ENCODE measurements around the gene COPZ2. TPM values are rescaled to one million over a fixed set of nuclear protein-coding genes. Genes with fewer than 3 reads are reported as not detected.
A peak's percentile ranks its signal among the peaks of the same experiment; 100 is the strongest.
"Not testable (repeated sequence)": the region's sequence is repeated elsewhere in the genome, so short reads cannot be mapped to it uniquely, and the experiment has no call there.

Gene COPZ2
- total and polyA plus RNA-seq, 9 donors: 30.1 to 99.2 (median 47.5) TPM

GRCh38 chr17:48025040-48025903, 12.3 kb downstream of the COPZ2 start:
- WGBS (ENCODE audit: insufficient coverage): 0% methylated on average over 47 of the region's 56 CpGs
- peaks cover 37% of the 10 kb centered on the region for H3K4me1 ChIP-seq (ENCODE audit: control insufficient read depth, insufficient read depth, low read length)

DNA sequence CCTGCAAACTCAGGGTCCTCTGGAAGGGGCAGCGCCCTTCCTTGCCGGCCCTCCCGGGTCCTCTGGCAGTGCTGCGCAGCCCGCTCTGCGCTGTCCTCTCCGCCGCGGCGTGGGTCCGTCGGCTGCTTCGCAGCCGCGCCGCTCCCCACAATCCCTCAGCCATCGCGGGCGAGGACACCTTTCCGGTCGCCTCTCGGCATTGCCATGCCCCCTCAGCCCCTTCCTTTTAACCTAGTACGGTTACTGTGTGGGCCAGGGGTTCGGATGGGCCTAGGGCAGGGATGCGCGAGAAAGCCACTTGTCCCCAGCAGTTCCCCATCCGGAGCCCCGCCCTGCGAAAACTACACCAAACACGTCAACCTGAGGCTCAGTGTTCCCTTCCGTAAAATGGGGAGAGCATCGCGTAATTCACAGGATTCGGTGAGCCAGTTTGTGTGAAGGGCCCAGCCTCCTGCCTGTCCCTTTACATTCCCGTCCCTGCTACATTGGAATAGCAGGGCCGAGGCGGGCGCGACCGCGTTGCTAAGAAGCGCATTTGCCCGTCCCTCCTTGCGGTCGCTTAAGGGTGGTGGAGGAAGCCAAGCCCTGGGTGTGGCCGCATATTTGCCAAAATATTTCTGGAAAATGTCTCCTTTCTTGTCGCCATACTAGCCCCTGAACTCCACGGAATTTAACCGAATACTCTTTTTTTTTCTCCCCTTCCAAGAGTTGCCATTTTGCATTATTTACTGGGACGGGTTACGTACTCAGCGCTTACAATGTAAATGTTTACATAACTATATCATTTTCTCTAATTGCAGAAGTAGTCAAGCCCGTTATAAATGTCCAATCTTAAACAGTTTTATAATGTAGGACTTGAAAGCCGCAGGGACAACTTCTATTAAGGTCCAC, 13.2 kb downstream of the COPZ2 start:
- H3K4me3 ChIP-seq (ENCODE audit: low read length): peak overlapping the region; percentile 47
- WGBS (ENCODE audit: insufficient coverage): under 1% methylated on average over 29 of the region's 54 CpGs
- peak overlapping the region; percentile 31 for H3K27ac ChIP-seq (ENCODE audit: low read length)
- peaks cover 37% of the 10 kb centered on the region for H3K4me1 ChIP-seq (ENCODE audit: control insufficient read depth, insufficient read depth, low read length)
- no peaks in the 10 kb centered on the region for H3K9me3 ChIP-seq (replicated peaks; ENCODE audit: control insufficient read depth, low read depth, low read length)
- DNase-seq: peak; percentile 58
- H3K36me3 ChIP-seq (ENCODE audit: control insufficient read depth, insufficient read depth, low read length): peaks cover 6% of the 10 kb centered on the region
- H3K27me3 ChIP-seq (ENCODE audit: control insufficient read depth, insufficient read depth, low read length): peaks cover 31% of the 10 kb centered on the region

More at GRCh38 chr17:48025040-48025903, 12.3 kb downstream of the COPZ2 start:
- Histone ChIP-seq H3K27me3 (ENCODE audit: control insufficient read depth, insufficient read depth, low read length) (peaks cover 29% of the 10 kb centered on the region), H3K4me3 (ENCODE audit: low read length) (peak overlapping the region; percentile 55), H3K36me3 (ENCODE audit: control insufficient read depth, insufficient read depth, low read length) (peaks cover 6% of the 10 kb centered on the region), H3K9me3 (replicated peaks; ENCODE audit: control insufficient read depth, low read depth, low read length) (no peaks in the 10 kb centered on the region), H3K27ac (ENCODE audit: low read length) (peak overlapping the region; percentile 91)
- peak; percentile 96 for DNase-seq

DNA sequence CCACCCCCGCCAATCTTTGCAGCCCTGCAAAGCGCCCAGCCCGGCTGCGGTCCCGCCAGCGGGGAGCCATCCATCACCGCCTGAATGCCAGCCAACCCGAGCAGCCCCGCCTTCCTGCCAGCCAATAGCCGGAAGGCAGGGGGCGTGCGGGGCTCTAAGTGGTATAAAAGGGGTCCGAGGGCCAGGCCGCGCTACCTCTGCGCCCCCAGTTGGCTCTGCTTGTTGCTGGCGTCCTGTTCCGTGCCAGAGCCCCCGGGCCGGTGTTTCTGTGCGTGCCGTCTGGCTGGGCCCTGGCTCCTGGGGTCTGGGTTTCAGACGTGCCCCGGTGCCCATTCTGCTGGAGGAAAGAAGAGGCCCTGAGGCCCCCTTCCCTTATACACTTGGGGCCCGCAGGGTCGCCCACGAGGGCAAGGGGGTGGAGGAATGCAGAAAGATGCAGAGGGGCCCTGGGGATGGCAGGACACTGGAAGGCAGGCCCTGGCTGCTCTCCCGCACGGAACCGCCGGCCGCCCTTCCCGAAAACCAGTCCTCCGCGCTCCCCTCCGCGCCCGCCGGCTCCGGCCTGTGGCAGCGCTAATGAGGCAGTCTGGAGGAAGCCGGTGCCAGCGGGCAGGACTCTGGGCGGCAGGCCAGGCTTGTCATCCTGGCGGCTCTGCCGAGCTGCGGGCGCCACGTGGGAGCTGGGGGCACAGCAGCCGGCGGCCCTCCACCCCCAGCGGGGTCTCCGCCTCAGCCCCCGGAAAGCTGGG, 14.0 kb downstream of the COPZ2 start:
- H3K27me3 ChIP-seq (ENCODE audit: control insufficient read depth, insufficient read depth, low read length): peaks cover 34% of the 10 kb centered on the region
- H3K4me1 ChIP-seq (ENCODE audit: control insufficient read depth, insufficient read depth, low read length): peaks cover 37% of the 10 kb centered on the region
- H3K36me3 ChIP-seq (ENCODE audit: control insufficient read depth, insufficient read depth, low read length): no peaks in the 10 kb centered on the region
- DNase-seq: peak; percentile 81
- peak overlapping the region; percentile 75 for H3K27ac ChIP-seq (ENCODE audit: low read length)
- H3K9me3 ChIP-seq (replicated peaks; ENCODE audit: control insufficient read depth, low read depth, low read length): no peaks in the 10 kb centered on the region
- under 1% methylated on average over 51 of the region's 54 CpGs for WGBS (ENCODE audit: insufficient coverage)
- H3K4me3 ChIP-seq (ENCODE audit: low read length): peak overlapping the region; percentile 47

DNA sequence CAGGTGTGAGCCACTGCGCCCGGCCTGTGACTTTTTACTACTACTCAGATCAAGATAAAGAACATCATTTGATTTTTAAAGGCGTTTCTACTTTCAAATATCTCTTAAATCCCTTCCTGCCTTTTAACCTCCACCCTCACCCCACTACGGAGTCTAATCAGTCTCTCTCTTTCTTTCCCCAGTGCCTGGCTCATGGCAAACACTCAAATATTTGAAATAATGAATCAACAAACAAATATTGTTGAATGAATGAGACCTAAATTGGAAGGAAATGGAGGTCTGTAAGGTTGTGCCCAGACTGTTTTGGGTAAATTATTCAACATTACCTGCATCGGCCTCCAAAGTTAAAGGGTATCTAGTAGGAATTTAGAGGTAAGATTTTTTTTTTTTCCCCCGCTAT, 14.7 kb downstream of the COPZ2 start:
- H3K27ac ChIP-seq (ENCODE audit: low read length): no peak overlapping the region

GRCh38 chr17:48021934-48022333, 15.7 kb downstream of the COPZ2 start:
- no peak overlapping the region for H3K27ac ChIP-seq (ENCODE audit: low read length)
- H3K4me1 ChIP-seq (ENCODE audit: control insufficient read depth, insufficient read depth, low read length): peaks cover 36% of the 10 kb centered on the region
- H3K9me3 ChIP-seq (replicated peaks; ENCODE audit: control insufficient read depth, low read depth, low read length): no peaks in the 10 kb centered on the region
- no peak overlapping the region for H3K4me3 ChIP-seq (ENCODE audit: low read length)
- DNase-seq: no peak
- WGBS (ENCODE audit: insufficient coverage): 81% methylated on average over 3 of the region's 5 CpGs
- no peaks in the 10 kb centered on the region for H3K36me3 ChIP-seq (ENCODE audit: control insufficient read depth, insufficient read depth, low read length)
- H3K27me3 ChIP-seq (ENCODE audit: control insufficient read depth, insufficient read depth, low read length): peaks cover 34% of the 10 kb centered on the region

More for the DNA sequence above, 14.7 kb downstream of the COPZ2 start:
- no peak for DNase-seq
- peaks cover 37% of the 10 kb centered on the region for H3K4me1 ChIP-seq (ENCODE audit: control insufficient read depth, insufficient read depth, low read length)
- peaks cover 34% of the 10 kb centered on the region for H3K27me3 ChIP-seq (ENCODE audit: control insufficient read depth, insufficient read depth, low read length)
- no peaks in the 10 kb centered on the region for H3K36me3 ChIP-seq (ENCODE audit: control insufficient read depth, insufficient read depth, low read length)
- H3K4me3 ChIP-seq (ENCODE audit: low read length): no peak overlapping the region
- H3K9me3 ChIP-seq (replicated peaks; ENCODE audit: control insufficient read depth, low read depth, low read length): no peaks in the 10 kb centered on the region
- WGBS (ENCODE audit: insufficient coverage): 66% methylated on average over 3 of the region's 6 CpGs

- DNase-seq; H3K4me3 ChIP-seq (ENCODE audit: low read length); H3K27ac ChIP-seq (ENCODE audit: low read length); H3K9me3 ChIP-seq (replicated peaks; ENCODE audit: control insufficient read depth, low read depth, low read length); H3K36me3 ChIP-seq (ENCODE audit: control insufficient read depth, insufficient read depth, low read length): not testable (repeated sequence)
- peaks cover 11% of the 10 kb centered on the region for H3K4me1 ChIP-seq (ENCODE audit: control insufficient read depth, insufficient read depth, low read length)
- H3K27me3 ChIP-seq (ENCODE audit: control insufficient read depth, insufficient read depth, low read length): peaks cover 21% of the 10 kb centered on the region
- WGBS (ENCODE audit: insufficient coverage): 100% methylated on average over 2 of the region's 4 CpGs
Observed at GRCh38 chr17:48017817-48018158, 19.8 kb downstream of the COPZ2 start.

DNA sequence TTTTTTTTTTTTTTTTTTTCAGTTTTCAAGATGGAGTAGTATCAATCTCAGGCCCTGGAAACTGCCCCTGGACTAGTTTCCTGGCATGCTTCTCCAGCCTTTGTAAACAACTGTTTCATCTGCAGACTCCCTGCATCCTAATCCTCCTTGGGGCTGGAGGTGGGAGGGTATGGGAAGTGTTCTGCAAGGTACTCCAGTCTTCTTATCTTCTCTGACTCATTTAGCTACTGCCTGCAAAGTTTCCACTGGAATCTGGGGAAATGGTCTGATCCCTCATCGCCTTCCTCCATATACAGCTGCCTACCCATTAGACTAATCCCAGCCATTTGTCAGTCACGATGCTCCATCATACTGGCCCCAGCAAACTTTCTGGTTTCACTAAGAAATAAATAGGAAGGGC, 21.5 kb downstream of the COPZ2 start:
- 40% methylated on average over 2 of the region's 2 CpGs for WGBS (ENCODE audit: insufficient coverage)
- no peaks in the 10 kb centered on the region for H3K9me3 ChIP-seq (replicated peaks; ENCODE audit: control insufficient read depth, low read depth, low read length)
- H3K4me1 ChIP-seq (ENCODE audit: control insufficient read depth, insufficient read depth, low read length): peaks cover 24% of the 10 kb centered on the region
- no peak overlapping the region for H3K27ac ChIP-seq (ENCODE audit: low read length)
- peaks cover 24% of the 10 kb centered on the region for H3K27me3 ChIP-seq (ENCODE audit: control insufficient read depth, insufficient read depth, low read length)
- DNase-seq: no peak
- H3K4me3 ChIP-seq (ENCODE audit: low read length): no peak overlapping the region
- no peaks in the 10 kb centered on the region for H3K36me3 ChIP-seq (ENCODE audit: control insufficient read depth, insufficient read depth, low read length)

- H3K27me3 ChIP-seq (ENCODE audit: control insufficient read depth, insufficient read depth, low read length): peaks cover 23% of the 10 kb centered on the region
- no peaks in the 10 kb centered on the region for H3K9me3 ChIP-seq (replicated peaks; ENCODE audit: control insufficient read depth, low read depth, low read length)
- H3K27ac ChIP-seq (ENCODE audit: low read length): no peak overlapping the region
- no peak for DNase-seq
- no peaks in the 10 kb centered on the region for H3K36me3 ChIP-seq (ENCODE audit: control insufficient read depth, insufficient read depth, low read length)
- H3K4me3 ChIP-seq (ENCODE audit: low read length): no peak overlapping the region
- peaks cover 24% of the 10 kb centered on the region for H3K4me1 ChIP-seq (ENCODE audit: control insufficient read depth, insufficient read depth, low read length)
- WGBS (ENCODE audit: insufficient coverage): 21% methylated on average over 6 of the region's 8 CpGs
Observed at GRCh38 chr17:48014595-48015111, 22.9 kb downstream of the COPZ2 start.

DNA sequence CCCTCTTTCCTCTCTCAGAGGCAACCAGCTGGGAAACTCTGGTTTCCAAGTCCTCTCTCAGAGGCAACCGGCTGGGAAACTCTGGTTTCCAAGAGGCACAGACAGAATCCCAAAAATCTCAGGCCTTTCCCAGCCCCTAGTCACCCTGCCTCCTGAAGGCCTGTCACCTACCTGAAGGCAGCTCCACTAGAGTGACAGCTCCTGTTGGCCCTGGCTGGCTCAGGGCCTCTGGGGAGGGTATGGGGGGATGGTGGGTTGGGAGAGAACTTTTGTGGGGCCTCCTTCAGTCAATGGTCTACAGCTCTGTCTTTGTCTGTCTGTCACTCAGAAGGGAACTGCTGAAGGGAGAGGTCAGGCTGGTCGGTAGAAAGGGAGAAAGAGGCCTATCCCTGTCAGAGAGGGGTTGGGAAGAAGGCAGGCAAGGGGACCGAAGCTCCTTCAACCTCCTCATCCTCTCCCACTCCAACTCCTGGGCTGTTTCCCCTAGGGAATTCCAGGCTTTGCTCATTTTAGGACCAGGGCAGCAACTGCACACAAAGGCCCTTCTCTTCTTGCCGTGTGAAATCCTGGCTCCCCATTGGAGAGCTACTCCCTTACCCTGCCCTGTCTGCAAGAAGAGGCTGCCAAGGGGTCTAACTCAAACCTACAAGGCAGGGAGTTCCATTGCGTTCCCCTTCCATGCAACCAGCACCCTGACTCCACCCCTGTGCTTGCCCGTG, 23.6 kb downstream of the COPZ2 start:
- 40% methylated on average over 4 of the region's 6 CpGs for WGBS (ENCODE audit: insufficient coverage)
- no peak for DNase-seq
- Histone ChIP-seq H3K27ac (ENCODE audit: low read length) (no peak overlapping the region), H3K27me3 (ENCODE audit: control insufficient read depth, insufficient read depth, low read length) (peaks cover 19% of the 10 kb centered on the region), H3K9me3 (replicated peaks; ENCODE audit: control insufficient read depth, low read depth, low read length) (no peaks in the 10 kb centered on the region), H3K4me1 (ENCODE audit: control insufficient read depth, insufficient read depth, low read length) (peaks cover 24% of the 10 kb centered on the region), H3K36me3 (ENCODE audit: control insufficient read depth, insufficient read depth, low read length) (no peaks in the 10 kb centered on the region), H3K4me3 (ENCODE audit: low read length) (no peak overlapping the region)
